ENCODE results near the gene CSE1L.

DNA sequence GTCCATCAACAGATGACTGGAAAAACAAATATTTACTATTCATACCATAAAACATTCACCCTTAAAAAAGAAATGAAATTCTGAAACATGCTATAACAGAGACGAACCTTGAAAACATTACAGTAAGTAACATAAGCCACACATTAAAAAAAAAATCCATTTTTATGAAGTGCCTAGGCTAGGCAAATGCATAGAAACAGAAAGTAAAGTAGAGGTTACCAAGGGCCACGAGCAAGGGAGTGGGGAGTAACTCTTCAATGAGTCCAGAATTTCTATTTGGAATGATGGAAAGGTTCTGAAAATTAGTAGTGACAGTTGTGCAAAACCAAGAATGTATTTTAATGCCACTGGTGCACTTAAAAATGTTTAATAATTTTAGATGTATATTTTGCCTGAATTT is 94.3 kb downstream of the CSE1L start:
- TF ChIP-seq, protein P1, sequence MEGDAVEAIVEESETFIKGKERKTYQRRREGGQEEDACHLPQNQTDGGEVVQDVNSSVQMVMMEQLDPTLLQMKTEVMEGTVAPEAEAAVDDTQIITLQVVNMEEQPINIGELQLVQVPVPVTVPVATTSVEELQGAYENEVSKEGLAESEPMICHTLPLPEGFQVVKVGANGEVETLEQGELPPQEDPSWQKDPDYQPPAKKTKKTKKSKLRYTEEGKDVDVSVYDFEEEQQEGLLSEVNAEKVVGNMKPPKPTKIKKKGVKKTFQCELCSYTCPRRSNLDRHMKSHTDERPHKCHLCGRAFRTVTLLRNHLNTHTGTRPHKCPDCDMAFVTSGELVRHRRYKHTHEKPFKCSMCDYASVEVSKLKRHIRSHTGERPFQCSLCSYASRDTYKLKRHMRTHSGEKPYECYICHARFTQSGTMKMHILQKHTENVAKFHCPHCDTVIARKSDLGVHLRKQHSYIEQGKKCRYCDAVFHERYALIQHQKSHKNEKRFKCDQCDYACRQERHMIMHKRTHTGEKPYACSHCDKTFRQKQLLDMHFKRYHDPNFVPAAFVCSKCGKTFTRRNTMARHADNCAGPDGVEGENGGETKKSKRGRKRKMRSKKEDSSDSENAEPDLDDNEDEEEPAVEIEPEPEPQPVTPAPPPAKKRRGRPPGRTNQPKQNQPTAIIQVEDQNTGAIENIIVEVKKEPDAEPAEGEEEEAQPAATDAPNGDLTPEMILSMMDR (IDR thresholded peaks at IDR 0.05; ENCODE audit: poor library complexity, severe bottlenecking), result no peak
- TF ChIP-seq EZH2 (IDR thresholded peaks at IDR 0.05; ENCODE audit: borderline replicate concordance, insufficient read depth, low read length, poor library complexity, severe bottlenecking) (no peak), MXI1 (conservative IDR thresholded peaks at IDR 0.05; ENCODE audit: poor library complexity, severe bottlenecking) (no peak), EP300 (conservative IDR thresholded peaks at IDR 0.05; ENCODE audit: poor library complexity, severe bottlenecking) (no peak), SMC3 (conservative IDR thresholded peaks at IDR 0.05; ENCODE audit: poor library complexity) (no peak)
